Nephron (organoid): ENCODE results near the gene PRSS12.
"Not testable (repeated sequence)": the region's sequence is repeated elsewhere in the genome, so short reads cannot be mapped to it uniquely, and the experiment has no call there.

Source experiments
- H3K27ac Mint-ChIP-seq, 3 experiments: 2 replicates each; pipeline ENCODE4 v1.8.0; 2020; ENCODE audit warnings: mixed read lengths in 3 of 3, mild to moderate bottlenecking in 2 of 3, moderate library complexity in 1 of 3
- H3K27me3 Mint-ChIP-seq: 2 replicates; pipeline ENCODE4 v1.8.0; 2021; ENCODE audit warnings: low read depth, mild to moderate bottlenecking, moderate library complexity, mixed read lengths
- H3K36me3 Mint-ChIP-seq: 2 replicates; pipeline ENCODE4 v1.8.0; 2020; ENCODE audit warnings: low read depth, mixed read lengths
- H3K4me1 Mint-ChIP-seq: 2 replicates; pipeline ENCODE4 v1.8.0; 2020; ENCODE audit warnings: mixed read lengths
- H3K4me3 Mint-ChIP-seq, 3 experiments: 2 replicates each; pipeline ENCODE4 v1.8.0; 2020; ENCODE audit warnings: mild to moderate bottlenecking in 3 of 3, mixed read lengths in 3 of 3, moderate library complexity in 2 of 3
- H3K9me3 Mint-ChIP-seq: 2 replicates; pipeline ENCODE4 v1.8.0; 2020; ENCODE audit warnings: mixed read lengths
- TF ChIP-seq, protein P1 (sequence below), 3 experiments: fragments of 200-600 bp; sonication (generic); IDR thresholded peaks; one replicate each; pipeline ENCODE4 v1.5.0; 2021; ENCODE audit warnings: antibody characterized with exemption in 3 of 3; ENCODE audit not compliant: unreplicated experiment in 3 of 3

Gene PRSS12

GRCh38 chr4:118313098-118313497, 39.7 kb downstream of the PRSS12 start:
- Mint-ChIP-seq H3K4me3 (no peak overlapping the region), H3K36me3 (no peaks in the 10 kb centered on the region), H3K27ac (no peak overlapping the region), H3K27me3 (no peaks in the 10 kb centered on the region), H3K9me3 (no peaks in the 10 kb centered on the region), H3K4me1 (no peaks in the 10 kb centered on the region)
- TF ChIP-seq, protein P1, sequence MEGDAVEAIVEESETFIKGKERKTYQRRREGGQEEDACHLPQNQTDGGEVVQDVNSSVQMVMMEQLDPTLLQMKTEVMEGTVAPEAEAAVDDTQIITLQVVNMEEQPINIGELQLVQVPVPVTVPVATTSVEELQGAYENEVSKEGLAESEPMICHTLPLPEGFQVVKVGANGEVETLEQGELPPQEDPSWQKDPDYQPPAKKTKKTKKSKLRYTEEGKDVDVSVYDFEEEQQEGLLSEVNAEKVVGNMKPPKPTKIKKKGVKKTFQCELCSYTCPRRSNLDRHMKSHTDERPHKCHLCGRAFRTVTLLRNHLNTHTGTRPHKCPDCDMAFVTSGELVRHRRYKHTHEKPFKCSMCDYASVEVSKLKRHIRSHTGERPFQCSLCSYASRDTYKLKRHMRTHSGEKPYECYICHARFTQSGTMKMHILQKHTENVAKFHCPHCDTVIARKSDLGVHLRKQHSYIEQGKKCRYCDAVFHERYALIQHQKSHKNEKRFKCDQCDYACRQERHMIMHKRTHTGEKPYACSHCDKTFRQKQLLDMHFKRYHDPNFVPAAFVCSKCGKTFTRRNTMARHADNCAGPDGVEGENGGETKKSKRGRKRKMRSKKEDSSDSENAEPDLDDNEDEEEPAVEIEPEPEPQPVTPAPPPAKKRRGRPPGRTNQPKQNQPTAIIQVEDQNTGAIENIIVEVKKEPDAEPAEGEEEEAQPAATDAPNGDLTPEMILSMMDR (IDR thresholded peaks at IDR 0.05; ENCODE audit: unreplicated experiment in 3 of 3), result no peak

GRCh38 chr4:118308306-118309030, 44.3 kb downstream of the PRSS12 start:
- H3K4me1 Mint-ChIP-seq, result peaks cover 5% of the 10 kb centered on the region
- no peaks in the 10 kb centered on the region for H3K36me3 Mint-ChIP-seq
- H3K27ac Mint-ChIP-seq, result peak overlapping the region in 1 of 3 experiments; percentile 30
- TF ChIP-seq, protein P1 (IDR thresholded peaks at IDR 0.05; ENCODE audit: unreplicated experiment in 3 of 3), result no peak
- H3K4me3 Mint-ChIP-seq, result no peak overlapping the region
- no peaks in the 10 kb centered on the region for H3K9me3 Mint-ChIP-seq
- no peaks in the 10 kb centered on the region for H3K27me3 Mint-ChIP-seq

GRCh38 chr4:118307643-118308042, 45.2 kb downstream of the PRSS12 start:
- Mint-ChIP-seq H3K27me3 (no peaks in the 10 kb centered on the region), H3K27ac (peak overlapping the region in 2 of 3 experiments; percentile 11 to 25), H3K9me3 (no peaks in the 10 kb centered on the region), H3K36me3 (no peaks in the 10 kb centered on the region), H3K4me3 (no peak overlapping the region), H3K4me1 (peaks cover 5% of the 10 kb centered on the region)
- TF ChIP-seq, protein P1 (IDR thresholded peaks at IDR 0.05; ENCODE audit: unreplicated experiment in 3 of 3), result no peak

- not testable (repeated sequence) for H3K4me3 Mint-ChIP-seq, H3K9me3 Mint-ChIP-seq, H3K4me1 Mint-ChIP-seq, H3K27me3 Mint-ChIP-seq, H3K36me3 Mint-ChIP-seq, H3K27ac Mint-ChIP-seq
These were observed 53.2 kb downstream of the PRSS12 start for GRCh38 chr4:118299619-118300018.

DNA sequence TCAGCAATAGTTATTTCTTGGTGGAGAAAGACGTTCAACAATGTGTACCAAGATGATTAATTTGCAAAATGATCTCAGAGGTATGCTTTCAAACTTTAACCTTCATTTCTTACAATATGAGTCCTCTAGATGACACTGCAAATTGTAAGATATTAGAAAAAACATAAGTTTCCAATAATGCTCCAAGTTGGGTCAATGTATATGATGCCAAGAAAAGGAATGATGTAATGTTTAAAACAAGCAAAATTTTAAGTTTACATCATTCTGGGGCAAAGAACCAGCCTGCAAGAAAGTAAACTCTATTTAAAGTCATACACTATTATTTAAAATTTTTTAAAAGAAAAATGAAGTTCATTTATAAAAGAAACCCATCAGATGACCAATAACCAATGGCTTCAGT, 56.1 kb downstream of the PRSS12 start:
- TF ChIP-seq, protein P1 (IDR thresholded peaks at IDR 0.05; ENCODE audit: unreplicated experiment in 3 of 3), result no peak
- no peaks in the 10 kb centered on the region for H3K27me3 Mint-ChIP-seq
- no peak overlapping the region for H3K27ac Mint-ChIP-seq
- no peaks in the 10 kb centered on the region for H3K4me1 Mint-ChIP-seq
- H3K9me3 Mint-ChIP-seq, result no peaks in the 10 kb centered on the region
- H3K4me3 Mint-ChIP-seq, result no peak overlapping the region
- H3K36me3 Mint-ChIP-seq, result no peaks in the 10 kb centered on the region

DNA sequence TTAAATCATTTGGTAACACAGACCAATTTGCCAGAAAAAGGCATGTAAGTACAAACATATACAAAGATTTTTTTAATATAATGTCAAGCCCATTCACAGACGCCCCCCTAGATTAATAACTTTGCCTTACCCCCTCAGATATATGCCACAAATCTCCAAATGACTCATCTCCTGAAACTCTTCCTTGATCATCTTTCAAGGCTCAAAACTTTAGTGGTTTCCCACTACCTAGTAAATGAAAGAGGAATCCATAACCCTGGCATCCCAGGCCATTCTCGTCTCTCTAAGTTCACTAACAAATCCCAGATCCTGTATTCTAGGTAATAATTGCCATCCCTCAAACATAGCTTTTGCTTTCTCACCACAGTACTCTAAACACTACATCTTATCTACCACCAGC, 61.9 kb downstream of the PRSS12 start:
- TF ChIP-seq, protein P1 (IDR thresholded peaks at IDR 0.05; ENCODE audit: unreplicated experiment in 3 of 3), result no peak
- Mint-ChIP-seq H3K4me1 (peaks cover 20% of the 10 kb centered on the region), H3K27me3 (no peaks in the 10 kb centered on the region), H3K9me3 (no peaks in the 10 kb centered on the region), H3K4me3 (no peak overlapping the region), H3K27ac (peak overlapping the region in 2 of 3 experiments; percentile 58 to 79), H3K36me3 (no peaks in the 10 kb centered on the region)
